Activated effector memory CD4-positive, alpha-beta T cell treated with Interleukin-2 at 50 U/mL for 16 hours (primary cell): ENCODE measurements around the gene MATN4.

Experiments used
- DNase-seq: peaks from one replicate; pipeline ENCODE4 v3.0.0-alpha.2; 2020

The MATN4 gene

DNA sequence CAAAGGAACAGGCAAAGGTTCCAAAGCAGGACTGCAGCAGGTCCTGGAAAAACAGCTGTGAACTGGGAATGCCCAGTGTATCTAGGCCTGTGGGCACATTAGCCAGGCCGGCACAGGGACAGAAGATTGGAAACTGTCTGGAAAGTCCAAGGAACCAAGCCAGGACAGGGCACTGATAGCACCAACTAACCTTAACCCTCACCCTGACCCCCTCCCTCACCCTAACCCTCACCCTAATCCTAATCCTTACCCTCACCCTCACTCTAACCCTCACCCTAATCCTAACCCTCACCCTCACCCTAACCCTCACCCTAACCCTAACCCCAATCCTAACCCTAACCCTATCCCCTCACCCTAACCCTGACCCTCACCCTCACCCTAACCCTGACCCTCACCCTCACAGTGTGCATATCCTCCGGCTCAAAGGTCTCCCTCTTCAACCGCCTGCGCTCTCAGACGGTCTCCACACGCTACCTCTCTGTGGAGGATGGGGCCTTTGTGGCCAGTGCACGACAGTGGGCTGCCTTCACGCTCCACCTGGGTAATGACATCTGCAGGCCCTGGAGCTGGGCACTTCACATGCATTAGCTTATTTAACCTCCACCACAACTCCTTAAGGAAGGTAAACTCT lies 5.1 kb upstream of the MATN4 start:
- DNase-seq = no peak

DNA sequence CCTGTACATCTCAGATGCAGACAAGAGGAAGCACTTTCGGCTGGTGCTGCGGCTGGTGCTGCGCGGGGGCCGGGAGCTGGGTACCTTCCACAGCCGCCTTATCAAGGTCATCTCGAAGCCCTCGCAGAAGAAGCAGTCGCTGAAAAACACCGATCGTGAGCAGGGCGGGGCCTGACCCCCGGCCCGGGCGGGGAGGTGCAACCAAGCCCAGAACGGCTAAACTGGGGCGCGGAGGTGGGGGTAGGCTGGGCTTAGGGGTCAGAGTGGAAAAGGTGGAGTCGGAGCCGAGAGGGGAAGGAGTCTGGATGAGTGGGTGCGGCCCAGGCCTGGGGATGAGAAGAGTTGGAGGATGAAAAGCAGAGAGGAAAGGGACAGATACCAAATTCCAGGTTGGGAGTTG lies 4.1 kb upstream of the MATN4 start:
- no peak for DNase-seq

DNA sequence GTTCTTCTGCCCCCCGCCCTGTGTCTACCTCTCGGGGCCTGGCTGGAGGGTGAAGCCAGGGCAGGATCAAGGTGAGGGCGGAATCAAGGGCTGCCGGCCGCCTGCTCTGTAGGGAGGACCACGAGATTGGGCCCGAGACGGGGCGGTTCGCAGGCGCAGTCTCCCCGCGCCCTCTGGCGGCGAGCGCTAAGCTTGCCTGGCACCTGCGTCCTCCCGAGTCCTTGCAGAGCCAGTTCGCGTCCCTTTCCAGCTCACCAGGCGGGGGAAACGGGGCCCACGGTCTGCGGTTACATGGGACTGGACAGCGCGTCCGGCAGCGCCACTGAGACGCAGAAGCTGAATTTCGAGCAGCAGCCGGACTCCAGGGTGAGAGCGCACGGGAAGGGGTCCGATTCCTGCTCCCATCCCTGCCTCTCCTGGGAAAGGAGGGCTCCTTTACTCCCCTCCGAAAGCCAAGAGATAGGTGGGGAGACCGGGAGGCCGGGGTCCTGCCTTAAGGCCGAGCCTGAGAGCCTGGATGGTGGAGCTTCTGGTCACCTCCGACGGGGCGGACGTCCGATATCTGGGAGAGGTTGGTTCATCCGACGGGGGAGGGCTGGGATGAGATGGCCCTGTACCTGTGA lies 3.6 kb upstream of the MATN4 start:
- DNase-seq = peak; percentile 35

DNA sequence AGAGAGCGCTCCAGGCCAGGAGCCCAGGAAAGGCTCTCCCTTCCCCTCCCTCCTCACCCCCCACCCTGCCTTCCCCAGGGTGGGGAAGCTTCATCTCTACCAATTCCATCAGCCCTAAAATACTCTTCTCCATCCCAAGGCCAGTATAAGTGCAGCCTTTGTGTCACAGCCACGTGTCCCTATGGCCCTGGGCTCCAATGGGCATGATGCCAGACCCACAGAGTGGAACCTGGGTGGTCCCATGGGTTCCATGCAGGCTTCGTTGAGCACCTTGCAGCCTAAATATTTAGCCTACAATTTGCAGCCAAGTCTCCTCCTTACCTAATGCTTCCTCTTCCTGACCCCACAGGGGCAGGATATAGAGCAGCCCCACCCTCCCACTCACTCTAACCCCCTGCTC lies 976 bp upstream of the MATN4 start:
- no peak for DNase-seq

DNA sequence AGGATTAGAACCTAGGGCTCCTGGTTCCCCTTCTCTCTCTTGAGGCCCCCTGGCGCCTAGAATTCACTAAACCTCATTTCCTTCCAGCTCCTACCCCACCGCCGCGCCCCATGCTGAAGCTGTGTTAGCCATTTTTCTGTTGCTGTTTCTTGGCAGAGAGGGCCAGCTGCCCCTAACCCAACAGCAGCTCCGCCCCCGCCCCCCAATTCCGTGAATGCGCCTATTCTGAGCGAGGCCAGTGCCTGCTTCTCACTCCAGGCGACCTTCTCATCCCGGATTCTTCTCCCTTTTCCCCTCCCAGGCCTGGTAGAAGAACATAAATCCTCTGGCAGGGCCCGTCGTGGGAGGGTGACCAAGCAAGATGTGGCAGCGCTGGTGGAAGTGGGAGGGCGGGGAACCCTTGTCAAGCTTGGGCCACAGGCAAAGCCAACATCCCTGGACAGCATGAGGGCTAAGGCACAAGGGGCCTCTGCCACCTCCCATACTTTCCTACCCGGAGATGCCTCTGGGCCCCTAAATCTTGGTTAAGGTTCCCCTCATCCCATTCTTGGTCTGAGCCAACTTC lies 941 bp downstream of the MATN4 start:
- DNase-seq = no peak

DNA sequence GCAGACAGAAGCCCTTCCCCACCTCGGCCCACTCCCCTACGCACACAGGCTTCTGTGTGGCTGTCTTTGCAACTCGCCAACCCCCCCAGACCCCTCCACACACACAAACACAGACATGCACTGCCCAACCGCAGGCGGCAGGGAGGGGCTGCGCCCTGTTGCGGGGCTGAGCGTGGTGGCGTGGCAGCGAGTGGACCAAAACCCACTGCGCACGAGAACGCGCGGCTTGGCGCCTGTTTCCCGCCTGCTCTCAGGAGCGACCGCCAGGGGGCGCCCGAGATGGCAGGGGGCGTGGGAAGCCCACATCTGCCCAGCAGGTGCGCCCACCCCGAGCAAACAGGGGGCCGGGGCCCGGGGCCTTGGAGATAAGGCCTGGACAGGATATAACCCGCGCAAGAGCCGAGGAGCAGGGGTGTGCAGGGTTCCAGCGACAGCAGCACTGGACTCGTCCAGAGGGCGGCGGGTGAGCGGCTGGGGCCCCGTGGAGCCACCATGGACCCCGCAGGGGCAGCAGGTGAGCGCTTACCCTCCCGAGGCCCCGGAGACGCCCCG lies 1.6 kb downstream of the MATN4 start, which contains the start of gene RBPJL:
Gene RBPJL, plus strand, starts transcription at position 410 of the 552 bp plus-strand sequence. Its CDS starts 83 bp downstream, at position 493.
- peak; percentile 9 for DNase-seq

DNA sequence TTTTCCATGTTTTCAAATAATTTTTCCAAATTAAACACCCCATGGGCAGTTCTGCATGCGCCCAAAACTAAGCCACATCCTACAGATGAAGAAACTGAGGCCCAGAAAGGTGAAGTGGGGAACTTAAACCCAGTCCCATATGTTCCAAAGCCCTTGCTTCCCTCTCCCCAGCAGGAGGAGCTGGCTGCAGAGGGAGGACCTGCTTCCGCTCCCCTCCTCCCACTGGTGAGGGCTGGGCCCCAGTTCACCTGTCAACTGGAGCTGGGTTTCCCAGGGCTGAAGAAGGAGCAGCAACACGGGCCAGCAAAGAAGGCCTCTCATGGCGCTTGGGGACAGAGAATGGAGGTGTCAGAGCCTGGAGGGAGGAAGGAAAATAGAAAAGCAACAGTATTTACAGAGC lies 2.8 kb downstream of the MATN4 start:
- no peak for DNase-seq

DNA sequence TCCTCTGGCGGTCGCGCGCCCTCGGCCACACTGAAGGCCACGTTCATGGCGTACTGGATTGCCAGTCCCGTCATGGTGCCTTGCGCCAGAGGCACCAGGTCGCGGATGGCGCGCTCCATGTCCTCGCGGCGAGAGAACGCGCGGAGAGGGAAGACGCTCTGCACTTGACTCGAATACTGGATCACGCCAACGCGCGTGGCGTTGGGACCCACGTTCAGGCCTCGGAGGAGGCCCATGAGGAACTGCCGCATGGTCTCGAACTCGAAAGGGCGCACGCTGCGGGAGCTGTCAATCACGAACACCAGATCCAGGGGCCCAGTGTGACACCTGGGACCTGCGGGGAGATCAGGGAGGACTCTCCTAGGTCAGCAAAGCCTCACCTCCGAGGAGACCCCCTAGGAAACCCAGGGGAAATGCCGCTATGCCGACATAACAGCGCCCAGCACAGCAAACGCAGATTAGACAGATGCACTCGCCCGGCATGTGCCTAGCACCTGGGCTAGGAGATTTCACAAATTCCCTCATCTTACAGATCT lies 3.6 kb downstream of the MATN4 start:
- DNase-seq = no peak

DNA sequence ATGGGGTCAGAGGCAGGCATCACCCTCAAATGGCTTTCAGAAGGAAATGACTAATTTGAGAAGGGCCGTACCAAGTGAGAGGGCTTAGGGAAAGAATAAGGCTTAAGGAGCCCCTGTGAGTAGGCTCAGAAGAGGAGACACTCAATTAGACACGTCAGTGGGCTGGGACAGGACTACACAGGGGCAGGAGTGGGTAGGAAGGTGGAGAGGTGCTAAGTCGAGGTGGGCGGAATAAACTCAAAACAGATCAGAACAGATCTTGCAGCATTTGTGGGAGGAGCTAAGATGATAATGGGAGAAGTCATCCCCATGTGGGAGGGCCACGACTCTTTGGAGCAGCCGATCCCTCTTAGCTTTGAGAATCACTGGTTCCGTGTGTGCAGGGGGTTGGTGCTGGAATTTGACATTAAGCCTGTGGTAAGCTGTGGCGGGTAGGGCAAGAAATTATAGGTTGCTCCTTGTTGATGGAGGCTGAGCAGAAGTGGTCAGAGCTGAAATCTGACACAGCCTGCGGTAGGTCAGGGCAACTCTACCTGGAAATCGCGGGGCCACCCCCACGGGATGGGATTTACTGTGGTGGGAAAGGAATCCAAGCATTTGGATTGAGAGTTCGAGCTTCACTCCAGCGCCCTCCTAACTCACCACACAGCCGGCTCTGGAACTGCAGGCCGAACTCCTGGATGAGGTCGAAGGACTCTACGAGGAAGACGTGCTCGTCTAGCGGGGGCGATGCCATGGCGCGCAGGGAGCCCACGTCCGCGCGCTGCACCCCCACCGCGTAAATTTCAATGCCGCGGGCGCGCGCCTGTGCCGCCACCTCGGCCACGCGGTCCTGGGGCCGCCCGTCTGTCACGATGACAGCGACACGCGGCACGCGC lies 4.3 kb downstream of the MATN4 start:
- DNase-seq = no peak

DNA sequence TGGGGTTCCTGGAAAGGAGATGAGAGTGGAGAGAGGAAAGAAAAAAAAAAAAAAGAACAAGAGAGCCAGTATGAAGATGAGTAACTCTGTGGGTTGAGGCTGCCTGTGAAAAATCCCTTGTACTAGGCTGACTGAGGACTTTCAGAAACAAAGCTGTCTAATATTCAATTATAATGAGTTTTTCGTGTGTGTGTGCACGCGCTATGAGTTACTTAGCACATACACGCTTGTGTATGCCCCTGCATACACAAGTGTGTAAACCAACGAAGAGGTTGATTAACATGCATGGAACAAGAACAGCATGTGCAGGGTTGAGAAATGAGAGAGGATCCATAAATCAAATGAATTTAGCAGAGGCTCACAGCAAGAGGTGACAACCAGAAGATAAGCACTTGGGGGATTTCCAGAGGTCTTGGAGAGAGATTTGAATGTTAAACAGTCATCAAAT lies 6.3 kb downstream of the MATN4 start:
- no peak for DNase-seq

DNA sequence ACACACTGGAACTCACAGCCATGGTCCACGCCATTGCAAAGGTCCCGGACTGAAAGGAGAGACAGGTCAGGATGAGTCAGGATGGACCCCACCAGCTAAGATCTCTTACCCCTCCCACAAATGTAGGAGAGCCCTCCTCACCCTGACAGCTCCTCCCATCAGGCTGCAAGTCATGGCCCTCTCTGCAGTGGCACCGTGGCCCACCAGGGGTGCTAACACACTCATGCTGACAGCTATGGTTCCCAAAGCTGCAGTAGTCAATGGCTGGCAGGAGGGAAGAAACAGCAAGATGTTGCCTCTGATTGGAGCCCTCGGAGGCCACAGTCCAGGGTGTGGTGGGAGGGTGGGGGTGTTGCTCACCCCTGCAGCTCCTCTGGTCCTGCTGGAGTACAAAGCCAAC lies 7.1 kb downstream of the MATN4 start:
- no peak for DNase-seq

DNA sequence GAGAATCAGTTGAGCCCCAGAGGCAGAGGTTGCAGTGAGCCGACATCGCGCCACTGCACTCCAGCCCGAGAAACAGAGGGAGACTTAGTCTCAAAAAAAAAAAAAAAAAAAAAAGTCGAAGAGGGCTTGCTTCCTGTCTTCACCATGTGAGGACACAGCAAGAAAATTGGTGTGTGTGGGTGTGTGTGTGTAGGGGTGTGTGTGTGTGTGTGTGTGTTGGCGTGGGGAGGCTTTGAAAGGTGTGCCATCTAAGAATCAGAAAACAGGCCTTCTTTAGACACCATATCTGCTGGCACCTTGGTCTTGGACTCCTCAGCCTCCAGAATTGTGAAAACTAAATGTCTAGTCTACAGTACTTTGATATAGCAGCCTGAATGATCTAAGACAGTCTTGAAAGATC lies 8.3 kb downstream of the MATN4 start:
- no peak for DNase-seq

DNA sequence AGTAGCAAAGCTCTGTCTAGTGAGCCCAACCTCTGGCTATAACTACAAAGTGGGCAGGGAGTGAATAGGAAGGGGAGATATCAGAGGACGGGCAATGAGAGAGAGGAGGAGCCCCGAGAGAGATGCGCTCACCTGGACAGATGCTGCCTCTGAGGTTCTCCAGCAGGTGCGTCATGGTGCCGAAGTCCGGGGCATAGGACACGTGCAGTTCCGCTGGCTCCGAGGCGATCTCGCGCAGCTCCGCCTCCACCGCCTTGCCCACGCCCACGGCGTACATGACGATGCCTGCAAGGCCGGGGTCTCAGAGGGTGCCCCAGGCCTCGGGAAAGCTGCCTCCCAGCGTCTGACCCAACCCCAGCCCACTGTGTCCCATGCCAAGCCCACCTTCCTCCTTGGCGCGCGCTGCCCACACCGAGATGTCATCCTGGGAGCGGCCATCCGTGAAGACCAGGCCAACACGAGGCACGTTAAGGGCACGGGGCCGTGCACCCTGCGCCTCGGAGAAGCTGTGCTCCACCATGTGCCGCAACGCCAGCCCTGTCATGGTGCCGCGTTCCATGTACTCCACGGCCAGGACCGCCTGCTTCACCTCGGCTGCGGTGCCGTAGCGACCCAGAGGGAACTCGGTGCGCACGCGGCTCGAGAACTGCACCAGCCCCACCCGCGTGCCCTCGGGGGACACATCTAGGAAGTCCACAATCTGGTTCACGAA lies 10.2 kb downstream of the MATN4 start:
- DNase-seq = no peak

DNA sequence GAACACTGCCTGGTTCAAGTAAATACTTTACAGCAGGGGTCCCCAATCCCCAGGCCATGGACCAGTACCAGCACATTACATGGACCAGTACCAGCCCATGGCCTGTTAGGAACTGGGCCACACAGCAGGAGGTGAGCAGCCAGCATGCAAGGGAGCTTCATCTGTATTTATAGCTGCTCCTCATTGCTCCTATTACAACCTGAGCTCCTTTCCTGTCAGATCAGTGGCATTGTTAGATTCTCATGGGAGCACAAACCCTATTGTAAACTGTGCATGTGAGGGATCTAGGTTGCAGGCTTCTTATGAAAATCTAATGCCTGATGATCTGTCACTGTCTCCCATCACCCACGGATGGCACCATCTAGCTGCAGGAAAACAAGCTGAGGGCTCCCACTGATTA lies 13.4 kb downstream of the MATN4 start:
- DNase-seq = no peak

DNA sequence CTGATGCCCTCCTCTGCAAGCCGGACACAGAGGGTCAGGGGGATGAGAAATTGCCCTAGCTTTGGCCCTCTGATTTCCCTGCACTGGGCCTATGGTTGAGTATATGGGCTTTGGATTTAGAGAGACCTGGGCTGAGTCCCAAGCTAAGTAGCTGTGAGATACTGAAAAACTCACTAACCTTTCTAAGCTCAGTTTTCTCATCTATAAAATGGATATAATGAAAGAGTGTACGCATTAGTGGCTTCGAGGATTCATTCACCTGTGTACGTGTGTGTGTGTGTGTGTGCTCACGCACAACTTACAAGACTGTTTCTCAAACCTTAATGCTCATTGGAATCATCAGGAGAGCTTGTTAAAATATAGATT lies 14.1 kb downstream of the MATN4 start:
- no peak for DNase-seq

DNA sequence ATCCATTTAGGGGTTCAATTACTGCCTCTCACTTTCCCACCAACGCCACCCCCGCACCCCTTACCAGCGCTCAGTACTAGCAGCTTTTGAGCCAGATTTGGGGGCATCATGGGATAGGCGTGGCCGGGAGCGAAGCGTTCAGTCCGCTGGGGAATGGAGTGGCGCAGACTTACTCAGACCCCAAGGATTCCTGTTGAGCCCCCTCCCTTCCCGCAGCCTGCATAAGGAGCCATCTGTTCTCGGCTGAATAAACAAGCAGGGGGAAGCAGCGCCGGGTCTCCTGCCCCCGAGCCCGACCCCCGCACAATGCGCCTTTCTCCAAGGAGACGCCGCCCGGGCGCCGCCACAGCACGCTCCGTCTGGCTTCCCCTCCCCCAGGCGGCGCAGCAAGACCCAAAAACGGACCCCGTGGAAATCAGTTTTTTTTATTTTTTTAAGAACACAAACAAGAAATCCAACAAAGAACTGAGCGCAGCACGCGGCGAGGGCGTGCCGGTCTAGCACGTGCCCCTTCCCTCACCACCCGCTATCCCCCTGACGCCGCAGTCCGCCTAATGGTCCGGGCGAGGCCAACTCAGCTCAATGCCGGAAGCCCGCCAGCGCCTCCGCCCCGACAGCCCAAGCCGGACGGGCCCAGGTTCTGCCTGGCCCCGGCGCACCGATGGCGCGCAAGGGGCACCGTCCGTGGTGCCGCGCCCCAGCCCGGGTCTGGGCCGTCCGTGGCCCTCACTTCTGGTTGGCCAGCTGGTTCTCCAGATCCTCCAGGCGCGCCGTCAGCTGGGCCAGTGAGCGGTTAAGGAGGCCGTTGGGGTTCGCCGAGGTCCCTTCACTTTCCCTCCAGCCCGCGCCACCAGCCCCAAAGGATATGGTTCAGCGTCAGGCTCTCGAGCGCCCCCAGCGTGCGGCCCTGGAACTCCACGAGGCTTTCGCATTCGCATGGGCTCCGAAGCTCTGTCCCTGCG lies 14.8 kb downstream of the MATN4 start:
- peak; percentile 68 for DNase-seq

DNA sequence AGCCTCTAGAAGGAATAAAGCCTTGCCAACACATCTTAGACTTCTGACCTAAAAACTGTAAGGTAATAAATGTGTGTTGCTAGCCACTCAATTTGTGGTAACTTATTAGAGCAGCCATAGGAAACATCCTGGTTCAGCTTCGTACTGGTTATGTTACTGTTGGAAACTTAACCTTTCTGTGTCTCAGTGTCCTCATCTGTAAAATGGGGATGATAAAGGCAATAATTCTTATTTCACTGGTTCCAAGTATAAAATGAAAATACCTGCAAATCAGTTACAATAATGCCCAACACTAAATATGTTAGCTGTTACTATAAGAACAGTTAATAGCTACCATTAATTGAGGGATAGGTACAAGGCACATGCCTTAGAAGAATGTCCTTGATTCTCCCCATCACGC lies 15.8 kb downstream of the MATN4 start:
- DNase-seq = no peak

DNA sequence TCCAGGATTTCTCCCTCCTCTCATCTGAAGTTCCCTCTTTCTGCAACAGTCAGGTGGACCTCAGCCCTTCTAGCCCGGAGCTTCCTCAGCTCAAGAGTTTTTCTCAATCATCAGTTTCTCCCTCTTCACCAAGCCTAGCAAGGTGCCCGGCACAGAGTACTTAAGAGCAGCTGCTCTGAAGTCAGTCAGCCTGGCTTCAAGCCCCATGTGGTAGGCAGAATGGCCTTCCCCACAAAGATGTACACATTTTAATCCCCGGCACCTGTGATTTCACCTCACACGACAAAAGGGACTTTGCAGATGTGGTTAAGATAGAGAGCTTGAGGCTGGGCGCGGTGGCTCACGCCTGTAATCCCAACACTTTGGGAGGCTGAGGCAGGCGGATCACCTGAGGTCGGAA lies 16.6 kb downstream of the MATN4 start:
- DNase-seq = no peak

DNA sequence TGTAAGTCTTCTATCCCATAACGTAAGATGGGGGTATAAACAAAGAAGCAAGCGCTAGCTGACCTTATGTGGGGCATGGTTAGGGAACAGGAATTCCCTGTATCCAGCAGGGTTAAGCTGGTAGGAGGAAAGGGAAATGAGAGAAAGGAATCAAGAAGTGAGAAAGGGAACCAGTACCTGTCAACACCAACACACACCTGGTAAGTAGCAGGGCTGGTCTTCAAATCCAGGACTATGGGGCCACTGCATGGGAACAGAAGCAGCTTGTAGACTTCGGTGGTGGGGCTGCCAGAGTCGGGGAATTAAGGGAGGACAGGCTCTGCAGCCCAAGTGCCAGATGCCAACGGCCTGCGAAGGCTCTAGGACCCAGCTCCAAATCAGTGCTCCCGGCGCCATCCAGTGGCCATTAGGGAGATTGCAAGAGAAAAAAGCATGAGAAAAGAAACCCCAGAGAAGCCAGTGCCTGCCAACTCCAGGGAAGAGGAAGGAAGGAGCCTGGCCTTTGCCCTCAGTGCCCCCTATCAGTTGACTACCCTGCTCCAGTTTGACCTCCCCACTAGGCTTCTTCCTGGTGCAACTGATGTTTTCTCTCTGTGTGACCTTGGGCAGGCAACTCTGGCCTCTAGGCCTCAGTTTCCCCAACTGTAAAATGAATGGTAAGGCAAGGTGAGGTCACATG lies 17.3 kb downstream of the MATN4 start:
- peak; percentile 49 for DNase-seq

DNA sequence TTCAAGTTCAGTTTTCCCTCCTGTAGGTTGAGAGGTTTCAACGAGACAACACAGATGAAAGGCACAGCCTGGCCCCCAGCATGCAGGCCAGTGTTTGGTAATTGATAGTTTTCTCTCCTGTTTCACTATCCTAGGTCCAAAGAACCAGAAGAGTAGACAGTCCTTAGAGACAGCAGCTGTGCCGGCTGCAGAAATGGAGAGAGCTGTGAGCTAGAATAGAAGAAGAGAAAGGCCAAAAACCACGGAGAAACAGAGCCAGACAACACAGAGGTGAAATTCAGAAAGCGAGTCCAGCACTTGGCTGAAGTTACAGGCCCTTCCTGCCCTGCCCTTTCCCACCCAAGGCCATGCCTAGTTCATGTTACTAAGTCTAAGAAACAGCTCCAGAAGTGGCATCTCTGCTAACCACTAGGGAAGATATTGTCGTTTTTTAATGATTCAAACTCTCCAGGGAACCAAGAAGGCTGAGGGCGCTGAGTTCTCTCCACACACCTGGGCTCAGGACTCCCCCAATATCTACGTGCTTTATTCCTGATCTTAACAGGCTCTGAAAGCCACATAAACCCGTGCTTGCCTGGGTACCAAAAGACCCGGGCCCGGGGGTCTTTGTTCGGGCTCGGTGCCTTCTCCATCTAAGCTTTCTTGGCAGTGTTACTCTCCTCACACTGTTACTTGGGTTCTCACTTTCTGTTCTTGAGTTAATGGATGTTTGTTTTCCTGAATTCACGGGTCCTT lies 18.0 kb downstream of the MATN4 start:
- DNase-seq = no peak
